ENCODE results near the gene SPRR2F.

The SPRR2F gene

DNA sequence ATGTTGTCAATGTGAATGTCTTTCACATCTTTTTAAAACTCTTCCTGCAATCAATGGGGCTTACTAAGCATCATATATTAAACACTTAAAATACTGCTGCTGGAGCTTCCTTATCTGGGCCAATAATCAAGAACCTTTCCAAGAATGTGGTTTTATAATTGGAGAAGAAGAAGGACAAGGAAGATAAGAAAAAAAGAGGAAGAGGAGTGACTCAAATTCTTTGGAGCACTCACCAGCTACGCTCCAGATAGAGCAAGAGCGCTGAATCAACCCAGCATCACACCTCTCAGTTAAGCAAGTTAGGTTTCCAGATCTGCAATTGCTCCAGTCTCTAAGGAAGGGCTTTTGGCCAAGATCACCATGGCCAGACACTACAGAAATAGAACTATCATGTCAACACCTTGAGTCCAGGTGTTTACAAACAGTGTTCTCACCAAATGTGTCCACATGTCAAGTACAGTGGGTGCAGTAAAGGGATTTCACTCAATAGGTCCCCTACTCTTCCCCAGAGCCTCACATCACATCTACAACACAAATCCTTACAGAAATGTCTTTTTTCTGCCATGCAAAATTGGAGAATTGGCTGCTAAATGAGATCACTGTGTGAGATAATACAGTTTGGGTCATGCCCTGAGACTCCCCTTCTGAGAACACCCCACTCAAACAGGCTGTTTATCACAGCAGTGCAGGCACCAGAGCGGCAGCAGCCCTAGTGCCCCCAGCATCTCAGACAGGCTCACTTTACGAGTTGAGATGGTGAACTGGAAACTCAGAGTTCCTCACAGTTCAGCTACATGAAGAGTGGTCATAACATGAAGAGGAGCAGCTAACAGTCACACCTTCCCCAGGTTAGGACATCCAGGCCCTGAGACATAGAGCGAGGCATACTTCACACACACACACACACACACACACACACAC is 40.2 kb downstream of the SPRR2F start:
- no peak for DNase-seq (ENCODE audit: low read depth in 3 of 3)

GRCh38 chr1:153071511-153071910 is 41.8 kb downstream of the SPRR2F start, which contains the start of gene SPRR2B:
TSS of gene SPRR2B (minus strand) at chr1:153071611. CDS start at chr1:153070839, 772 bp downstream.
- DNase-seq (ENCODE audit: low read depth in 3 of 3), result no peak

- DNase-seq (ENCODE audit: low read depth in 3 of 3), result no peak
These were observed 43.1 kb downstream of the SPRR2F start for GRCh38 chr1:153070243-153070642.
